Fibroblast of lung (primary cell): ENCODE data around the gene GNAI2. TPM values are rescaled to one million over a fixed set of nuclear protein-coding genes. Genes with fewer than 3 reads are reported as not detected.

Source experiments
- DNase-seq, 2 donors: peaks; one replicate each; pipeline versions ENCODE4 v3.0.0 to v3.0.0-alpha.2; 2010; ENCODE audit warnings: low read depth in 2 of 2
- H2AFZ ChIP-seq: 2 replicates; pipeline ENCODE4 v1.5.1; 2012; ENCODE audit warnings: low read length, control low read depth, inconsistent platforms
- H3K27ac ChIP-seq: 2 replicates; pipeline ENCODE4 v1.5.1; 2011; ENCODE audit warnings: low read length, control low read depth; ENCODE audit not compliant: insufficient read depth
- H3K27me3 ChIP-seq: 2 replicates; pipeline ENCODE4 v1.5.1; 2011; ENCODE audit warnings: mild to moderate bottlenecking, low read length; ENCODE audit not compliant: control insufficient read depth, insufficient read depth
- H3K36me3 ChIP-seq: 2 replicates; pipeline ENCODE4 v1.5.1; 2011; ENCODE audit warnings: low read length; ENCODE audit not compliant: control insufficient read depth, insufficient read depth
- H3K4me1 ChIP-seq: 2 replicates; pipeline ENCODE4 v1.5.1; 2011; ENCODE audit warnings: low read length; ENCODE audit not compliant: control insufficient read depth, insufficient read depth; ENCODE audit errors: extremely low read depth
- H3K4me2 ChIP-seq: 2 replicates; pipeline ENCODE4 v1.5.1; 2011; ENCODE audit warnings: low read length, control low read depth; ENCODE audit not compliant: insufficient read depth; ENCODE audit errors: extremely low read depth
- H3K4me3 ChIP-seq, 4 experiments: fragments of 200-600 bp in 1 of 4; sonication (generic) in 1 of 4; replicated peaks in 1 of 4; 2 replicates each; pipeline ENCODE4 v1.5.1; 2011 to 2016; ENCODE audit warnings: low read length in 4 of 4, low read depth in 3 of 4, mild to moderate bottlenecking in 3 of 4, control low read depth in 2 of 4, inconsistent platforms in 1 of 4, mixed read lengths in 1 of 4; ENCODE audit not compliant: insufficient read depth in 1 of 4; ENCODE audit errors: control extremely low read depth in 1 of 4
- H3K79me2 ChIP-seq: 2 replicates; pipeline ENCODE4 v1.5.1; 2012; ENCODE audit warnings: mild to moderate bottlenecking, low read length, inconsistent platforms; ENCODE audit not compliant: control insufficient read depth, insufficient read depth
- H3K9ac ChIP-seq: 2 replicates; pipeline ENCODE4 v1.5.1; 2011; ENCODE audit warnings: mild to moderate bottlenecking, low read length, control low read depth; ENCODE audit not compliant: insufficient read depth
- H3K9me3 ChIP-seq: 2 replicates; pipeline ENCODE4 v1.5.1; 2012; ENCODE audit warnings: low read depth, low read length; ENCODE audit not compliant: control insufficient read depth, insufficient read depth
- H4K20me1 ChIP-seq: 2 replicates; pipeline ENCODE4 v1.5.1; 2011; ENCODE audit warnings: low read length; ENCODE audit not compliant: control insufficient read depth, insufficient read depth; ENCODE audit errors: extremely low read depth
- CTCF ChIP-seq, 2 donors: IDR thresholded peaks in 1 of 2; conservative IDR thresholded peaks in 1 of 2; 1 replicate in 1 of 2; 2 replicates in 1 of 2; pipeline ENCODE4 v1.5.1; 2011 to 2012; ENCODE audit warnings: low read length in 2 of 2, control low read depth in 1 of 2, inconsistent platforms in 1 of 2, low read depth in 1 of 2, mild to moderate bottlenecking in 1 of 2
- EZH2 ChIP-seq: IDR thresholded peaks from 2 replicates; pipeline ENCODE4 v1.5.1; 2012; ENCODE audit warnings: low read length, control low read depth, mild to moderate bottlenecking; ENCODE audit errors: missing control alignments
- polyA plus RNA-seq, 2 donors: library from polyadenylated mRNA; depleted of rRNA in 1 of 2; stranded (reverse) in 1 of 2; unstranded in 1 of 2; fragments of >200 nt; gene quantifications; 2 replicates each; pipeline ENCODE4 v1.2.1, GENCODE V29; 2011 to 2012; ENCODE audit warnings: missing spikeins in 1 of 2
- total RNA-seq: library from RNA; depleted of rRNA; stranded (reverse); fragments of >200 nt; gene quantifications from 2 replicates; pipeline ENCODE4 v1.2.1, GENCODE V29; 2014

Gene GNAI2
- total and polyA plus RNA-seq, 2 donors (not counting 1 experiment from before 2014, with no cell fraction given), result 238 to 704 TPM

DNA sequence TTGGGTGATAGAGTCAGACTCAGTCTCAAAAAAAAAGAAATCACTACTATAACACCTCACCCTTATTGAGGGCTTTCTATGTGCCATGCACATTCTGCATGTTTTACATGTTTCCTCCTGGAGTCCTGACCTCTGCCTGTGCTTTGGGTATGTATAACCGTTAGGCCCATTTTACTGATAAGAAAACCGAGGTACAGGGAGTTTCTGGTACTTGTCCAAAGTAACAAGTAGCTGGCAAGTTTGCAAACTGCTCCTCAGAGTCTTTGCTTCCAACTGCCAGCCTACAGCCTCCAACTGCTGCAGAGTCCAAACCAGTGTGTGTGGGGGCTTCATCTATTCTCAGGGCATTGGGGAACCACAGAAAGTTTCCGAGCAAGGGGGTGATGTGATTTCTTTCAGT lies 3.7 kb upstream of the GNAI2 start:
- Histone ChIP-seq H3K4me1 (peaks cover 8% of the 10 kb centered on the region), H2AFZ (no peak overlapping the region), H3K27me3 (no peaks in the 10 kb centered on the region), H3K9ac (no peak overlapping the region), H3K79me2 (peaks cover 13% of the 10 kb centered on the region), H4K20me1 (no peaks in the 10 kb centered on the region), H3K27ac (no peak overlapping the region), H3K4me2 (no peak overlapping the region), H3K36me3 (no peaks in the 10 kb centered on the region), H3K9me3 (no peaks in the 10 kb centered on the region), H3K4me3 (no peak overlapping the region)
- DNase-seq, result no peak
- TF ChIP-seq EZH2 (no peak), CTCF (conservative IDR thresholded peaks at IDR 0.05 in 1 of 2, IDR thresholded peaks at IDR 0.05 in 1 of 2; ENCODE audit: low read depth in 1 of 2, low read length in 2 of 2) (no peak)

DNA sequence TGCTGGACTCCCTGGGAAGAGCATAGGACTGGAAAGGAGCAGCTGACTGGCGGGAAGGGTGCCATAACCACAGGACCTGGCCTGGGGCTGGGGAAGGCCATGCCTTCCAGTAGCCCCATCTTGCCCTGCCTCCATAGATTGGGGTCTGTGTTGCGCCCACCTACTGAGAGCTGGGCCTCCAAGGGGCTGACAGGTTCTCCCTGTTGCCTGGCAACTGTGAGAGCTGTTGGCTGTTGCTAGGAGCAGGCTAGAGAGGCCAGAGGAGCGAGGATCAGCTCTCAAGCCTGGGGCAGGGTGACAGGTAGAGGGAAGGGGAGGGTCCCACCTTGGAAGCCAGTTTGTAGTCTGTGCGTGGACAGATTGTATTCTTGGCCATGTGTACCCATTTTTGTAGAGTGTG lies 2.8 kb upstream of the GNAI2 start:
- Histone ChIP-seq H3K36me3 (peaks cover 2% of the 10 kb centered on the region), H3K9ac (no peak overlapping the region), H3K27me3 (no peaks in the 10 kb centered on the region), H4K20me1 (no peaks in the 10 kb centered on the region), H3K4me1 (peaks cover 9% of the 10 kb centered on the region), H3K4me2 (no peak overlapping the region), H3K79me2 (peaks cover 21% of the 10 kb centered on the region), H3K4me3 (no peak overlapping the region), H3K27ac (no peak overlapping the region), H2AFZ (no peak overlapping the region), H3K9me3 (no peaks in the 10 kb centered on the region)
- no peak for TF ChIP-seq CTCF (conservative IDR thresholded peaks at IDR 0.05 in 1 of 2, IDR thresholded peaks at IDR 0.05 in 1 of 2; ENCODE audit: low read depth in 1 of 2, low read length in 2 of 2)
- TF ChIP-seq EZH2, result no peak
- DNase-seq, result no peak

DNA sequence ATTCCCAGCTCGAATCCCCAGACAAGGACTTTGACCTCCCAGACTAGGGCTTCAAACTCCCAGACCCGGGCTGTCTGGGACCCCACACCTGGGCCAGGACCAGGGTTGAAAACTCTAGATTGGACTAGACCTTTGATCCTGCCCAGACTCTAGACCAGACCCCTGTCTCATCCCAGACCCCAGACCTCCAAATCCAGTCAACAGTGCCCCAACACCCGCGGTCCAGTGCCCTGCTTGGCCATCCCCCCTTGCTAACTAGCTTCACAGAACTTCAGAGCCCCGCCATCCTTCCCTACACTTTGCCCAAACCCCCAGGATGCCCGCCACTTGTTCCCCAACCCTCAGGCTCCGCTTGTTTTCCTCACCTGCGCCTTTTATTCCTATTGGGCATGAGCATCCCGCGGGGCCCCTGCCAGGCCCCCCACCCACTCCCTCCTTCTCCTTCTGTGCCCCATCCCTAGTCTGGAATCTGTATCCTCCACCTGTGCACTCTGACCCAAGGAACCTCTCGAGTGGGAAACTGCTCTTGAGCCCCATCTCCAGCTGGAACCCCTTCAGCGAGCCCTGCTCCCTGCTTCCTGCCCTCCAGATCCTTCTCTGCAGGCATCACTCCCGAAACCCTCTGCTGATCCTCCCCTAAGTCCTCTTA lies 604 bp downstream of the GNAI2 start:
- H3K36me3 ChIP-seq, result peaks cover 10% of the 10 kb centered on the region
- H2AFZ ChIP-seq, result no peak overlapping the region
- DNase-seq, result no peak
- TF ChIP-seq EZH2, result no peak
- TF ChIP-seq CTCF (conservative IDR thresholded peaks at IDR 0.05 in 1 of 2, IDR thresholded peaks at IDR 0.05 in 1 of 2; ENCODE audit: low read depth in 1 of 2, low read length in 2 of 2), result no peak
- peak overlapping the region; percentile 82 for H3K9ac ChIP-seq
- no peaks in the 10 kb centered on the region for H3K27me3 ChIP-seq
- peak overlapping the region; percentile 85 to 98 (median 92) for H3K4me3 ChIP-seq
- H3K27ac ChIP-seq, result peak overlapping the region; percentile 81
- H3K4me2 ChIP-seq, result peak overlapping the region; percentile 97
- no peaks in the 10 kb centered on the region for H4K20me1 ChIP-seq
- H3K9me3 ChIP-seq, result no peaks in the 10 kb centered on the region
- peaks cover 17% of the 10 kb centered on the region for H3K4me1 ChIP-seq
- peaks cover 56% of the 10 kb centered on the region for H3K79me2 ChIP-seq
